Nephron (organoid): ENCODE data around the gene PLEKHG5.

Experiments
- H3K27ac Mint-ChIP-seq, 3 experiments: 2 replicates each; pipeline ENCODE4 v1.8.0; 2020; ENCODE audit warnings: mixed read lengths in 3 of 3, mild to moderate bottlenecking in 2 of 3, moderate library complexity in 1 of 3
- H3K27me3 Mint-ChIP-seq: 2 replicates; pipeline ENCODE4 v1.8.0; 2021; ENCODE audit warnings: low read depth, mild to moderate bottlenecking, moderate library complexity, mixed read lengths
- H3K36me3 Mint-ChIP-seq: 2 replicates; pipeline ENCODE4 v1.8.0; 2020; ENCODE audit warnings: low read depth, mixed read lengths
- H3K4me1 Mint-ChIP-seq: 2 replicates; pipeline ENCODE4 v1.8.0; 2020; ENCODE audit warnings: mixed read lengths
- H3K4me3 Mint-ChIP-seq, 3 experiments: 2 replicates each; pipeline ENCODE4 v1.8.0; 2020; ENCODE audit warnings: mild to moderate bottlenecking in 3 of 3, mixed read lengths in 3 of 3, moderate library complexity in 2 of 3
- H3K9me3 Mint-ChIP-seq: 2 replicates; pipeline ENCODE4 v1.8.0; 2020; ENCODE audit warnings: mixed read lengths
- CTCF ChIP-seq, 3 experiments: fragments of 200-600 bp; sonication (generic); IDR thresholded peaks; one replicate each; pipeline ENCODE4 v1.5.0; 2021; ENCODE audit warnings: antibody characterized with exemption in 3 of 3; ENCODE audit not compliant: unreplicated experiment in 3 of 3

Gene PLEKHG5

GRCh38 chr1:6467744-6468688 is 23.5 kb downstream of the PLEKHG5 start:
- TF ChIP-seq CTCF (IDR thresholded peaks at IDR 0.05; ENCODE audit: unreplicated experiment in 3 of 3): no peak
- H3K36me3 Mint-ChIP-seq: peaks cover 21% of the 10 kb centered on the region
- no peaks in the 10 kb centered on the region for H3K9me3 Mint-ChIP-seq
- H3K27ac Mint-ChIP-seq: no peak overlapping the region
- H3K4me1 Mint-ChIP-seq: no peaks in the 10 kb centered on the region
- peaks cover 9% of the 10 kb centered on the region for H3K27me3 Mint-ChIP-seq
- H3K4me3 Mint-ChIP-seq: no peak overlapping the region

DNA sequence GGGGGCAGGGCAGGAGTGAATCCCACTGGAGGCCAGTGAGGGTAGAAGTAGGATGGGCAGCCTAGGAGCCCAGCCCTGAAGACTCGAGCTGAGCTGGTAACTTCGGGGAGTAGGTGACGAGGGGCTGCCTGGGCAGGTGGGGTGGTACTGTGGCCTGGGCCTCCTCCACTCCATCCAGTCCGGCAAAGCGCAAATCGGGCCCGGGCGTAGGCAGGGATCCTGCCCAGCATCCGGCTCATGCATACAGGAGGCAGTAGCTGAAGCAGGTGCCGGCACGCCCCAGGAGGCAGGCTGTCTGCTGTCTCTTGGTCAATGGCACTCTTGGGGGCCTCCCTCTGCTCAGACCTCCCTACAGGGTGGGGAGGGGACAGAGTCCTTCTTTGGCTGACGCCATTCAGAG is 24.2 kb downstream of the PLEKHG5 start:
- Mint-ChIP-seq H3K4me1 (no peaks in the 10 kb centered on the region), H3K4me3 (no peak overlapping the region), H3K9me3 (no peaks in the 10 kb centered on the region), H3K36me3 (peaks cover 20% of the 10 kb centered on the region), H3K27ac (no peak overlapping the region), H3K27me3 (peaks cover 9% of the 10 kb centered on the region)
- TF ChIP-seq CTCF (IDR thresholded peaks at IDR 0.05; ENCODE audit: unreplicated experiment in 3 of 3): no peak

DNA sequence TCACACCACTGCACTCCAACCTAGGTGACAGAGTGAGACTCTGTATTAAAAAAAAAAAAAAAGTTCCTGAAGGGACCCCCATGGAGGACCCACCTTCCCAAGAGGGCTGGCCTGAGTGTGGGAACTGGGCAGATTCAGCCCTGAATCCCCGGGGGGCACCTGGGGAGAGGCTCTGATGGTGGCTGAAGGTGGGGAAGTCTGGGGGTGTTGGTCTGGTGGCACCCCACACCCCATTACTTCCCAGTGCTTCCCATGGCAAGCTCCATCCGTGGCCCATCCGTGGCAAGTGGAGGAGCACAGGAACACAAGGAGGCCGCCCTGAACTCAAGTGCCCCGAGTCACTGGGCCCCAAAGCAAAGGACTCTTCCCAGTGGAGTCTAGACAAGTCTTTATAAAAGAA is 24.7 kb downstream of the PLEKHG5 start:
- no peak overlapping the region for H3K4me3 Mint-ChIP-seq
- peaks cover 9% of the 10 kb centered on the region for H3K27me3 Mint-ChIP-seq
- H3K4me1 Mint-ChIP-seq: no peaks in the 10 kb centered on the region
- no peak for TF ChIP-seq CTCF (IDR thresholded peaks at IDR 0.05; ENCODE audit: unreplicated experiment in 3 of 3)
- no peak overlapping the region for H3K27ac Mint-ChIP-seq
- H3K9me3 Mint-ChIP-seq: no peaks in the 10 kb centered on the region
- H3K36me3 Mint-ChIP-seq: peaks cover 21% of the 10 kb centered on the region

GRCh38 chr1:6466023-6466422 is 25.4 kb downstream of the PLEKHG5 start, which contains the start of gene TNFRSF25:
Gene TNFRSF25, minus strand, starts transcription at chr1:6466173. Its CDS starts 66 bp downstream, at chr1:6466107.
- H3K9me3 Mint-ChIP-seq: no peaks in the 10 kb centered on the region

DNA sequence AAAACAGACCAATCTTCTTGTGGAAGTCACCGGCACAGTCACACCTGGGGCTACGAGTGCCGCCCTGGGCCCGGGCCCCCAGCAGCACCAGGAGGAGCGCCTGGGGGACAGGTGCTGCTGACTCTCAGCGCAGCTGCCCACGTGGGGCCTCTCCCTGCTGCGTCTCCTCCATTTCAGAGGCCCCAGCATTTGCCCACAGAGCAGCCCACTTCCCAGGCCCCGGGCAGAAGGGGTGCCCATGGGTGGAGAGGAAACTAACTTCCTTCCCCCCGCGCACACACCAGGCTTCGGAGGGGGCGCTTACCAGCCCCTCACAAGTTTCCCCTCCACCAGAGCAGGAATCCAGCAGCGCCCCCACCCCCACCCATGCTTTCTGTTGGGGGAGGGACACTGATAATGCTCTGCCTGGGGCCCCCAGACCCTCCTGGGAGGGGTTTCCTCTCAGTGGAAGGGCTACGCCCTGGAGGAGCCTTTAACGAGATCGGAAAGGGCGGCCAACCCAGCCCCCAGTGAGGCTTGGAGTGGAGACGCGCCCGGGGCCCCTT is 25.9 kb downstream of the PLEKHG5 start:
- TF ChIP-seq CTCF (IDR thresholded peaks at IDR 0.05; ENCODE audit: unreplicated experiment in 3 of 3): no peak
- Mint-ChIP-seq H3K4me1 (no peaks in the 10 kb centered on the region), H3K27ac (no peak overlapping the region), H3K27me3 (peaks cover 9% of the 10 kb centered on the region), H3K4me3 (no peak overlapping the region), H3K36me3 (peaks cover 21% of the 10 kb centered on the region), H3K9me3 (no peaks in the 10 kb centered on the region)

More at GRCh38 chr1:6466023-6466422, 25.4 kb downstream of the PLEKHG5 start, which contains the start of gene TNFRSF25:
- TF ChIP-seq CTCF (IDR thresholded peaks at IDR 0.05; ENCODE audit: unreplicated experiment in 3 of 3): no peak
- peaks cover 9% of the 10 kb centered on the region for H3K27me3 Mint-ChIP-seq
- peaks cover 21% of the 10 kb centered on the region for H3K36me3 Mint-ChIP-seq
- H3K27ac Mint-ChIP-seq: no peak within 1 kb of the TSS
- no peaks in the 10 kb centered on the region for H3K4me1 Mint-ChIP-seq
- no peak within 1 kb of the TSS for H3K4me3 Mint-ChIP-seq
